HEK293 (cell line): ENCODE measurements around the gene ZNF595.

Experiments
- TF ChIP-seq, protein P1 (sequence below): fragments of 450-650 bp; formaldehyde crosslinking; IDR thresholded peaks from 2 replicates; pipeline ENCODE4 v1.5.1; 2016; ENCODE audit warnings: missing biosample characterization, missing genetic modification characterization
- TF ChIP-seq, protein P2 (sequence below): fragments of 450-650 bp; formaldehyde crosslinking; IDR thresholded peaks from 2 replicates; pipeline ENCODE4 v1.5.1; 2016; ENCODE audit warnings: missing biosample characterization, missing genetic modification characterization

DNA sequence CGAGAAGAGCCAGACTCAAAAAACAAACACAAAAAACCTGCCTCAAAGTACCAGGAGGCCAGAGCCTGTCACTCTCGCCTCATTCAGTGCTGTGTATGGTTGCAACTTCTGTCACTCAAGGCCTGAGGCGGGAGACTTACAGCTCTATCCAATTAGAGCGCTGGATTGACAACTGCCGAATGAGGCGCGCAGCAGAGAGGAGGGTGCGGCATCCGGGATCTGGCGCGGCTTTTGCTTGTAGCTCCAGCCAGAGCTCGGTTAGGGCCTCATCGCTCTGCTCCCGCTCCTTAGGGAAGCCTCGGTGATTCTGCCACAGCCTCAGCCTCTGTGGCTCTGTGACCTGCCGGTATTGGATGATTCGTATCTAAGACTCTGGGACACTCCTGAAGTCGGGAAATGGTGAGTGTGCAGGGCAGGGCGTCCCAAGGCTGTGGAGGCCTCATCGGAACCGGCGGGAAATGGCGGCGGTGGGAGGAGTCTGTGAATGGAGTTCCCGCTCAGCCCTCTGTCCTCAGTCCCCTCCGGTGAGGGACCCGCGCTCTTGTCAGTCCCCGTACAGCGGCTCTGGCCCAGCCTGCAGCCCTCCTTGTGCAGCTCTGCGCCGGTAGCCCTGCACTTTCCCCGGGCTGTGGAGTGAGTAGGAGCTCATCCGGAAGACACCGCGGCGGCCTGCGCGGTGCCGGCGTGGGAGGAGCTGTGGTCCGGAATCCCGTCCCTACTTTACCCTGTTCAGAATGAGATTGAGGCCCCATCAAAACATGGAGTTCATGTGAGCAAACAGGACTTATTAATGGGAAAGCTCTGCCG, 71.4 kb downstream of the ZNF595 start, which contains the start of gene ZNF718:
- TF ChIP-seq, protein P1, sequence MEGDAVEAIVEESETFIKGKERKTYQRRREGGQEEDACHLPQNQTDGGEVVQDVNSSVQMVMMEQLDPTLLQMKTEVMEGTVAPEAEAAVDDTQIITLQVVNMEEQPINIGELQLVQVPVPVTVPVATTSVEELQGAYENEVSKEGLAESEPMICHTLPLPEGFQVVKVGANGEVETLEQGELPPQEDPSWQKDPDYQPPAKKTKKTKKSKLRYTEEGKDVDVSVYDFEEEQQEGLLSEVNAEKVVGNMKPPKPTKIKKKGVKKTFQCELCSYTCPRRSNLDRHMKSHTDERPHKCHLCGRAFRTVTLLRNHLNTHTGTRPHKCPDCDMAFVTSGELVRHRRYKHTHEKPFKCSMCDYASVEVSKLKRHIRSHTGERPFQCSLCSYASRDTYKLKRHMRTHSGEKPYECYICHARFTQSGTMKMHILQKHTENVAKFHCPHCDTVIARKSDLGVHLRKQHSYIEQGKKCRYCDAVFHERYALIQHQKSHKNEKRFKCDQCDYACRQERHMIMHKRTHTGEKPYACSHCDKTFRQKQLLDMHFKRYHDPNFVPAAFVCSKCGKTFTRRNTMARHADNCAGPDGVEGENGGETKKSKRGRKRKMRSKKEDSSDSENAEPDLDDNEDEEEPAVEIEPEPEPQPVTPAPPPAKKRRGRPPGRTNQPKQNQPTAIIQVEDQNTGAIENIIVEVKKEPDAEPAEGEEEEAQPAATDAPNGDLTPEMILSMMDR: no peak
- TF ChIP-seq, protein P2, sequence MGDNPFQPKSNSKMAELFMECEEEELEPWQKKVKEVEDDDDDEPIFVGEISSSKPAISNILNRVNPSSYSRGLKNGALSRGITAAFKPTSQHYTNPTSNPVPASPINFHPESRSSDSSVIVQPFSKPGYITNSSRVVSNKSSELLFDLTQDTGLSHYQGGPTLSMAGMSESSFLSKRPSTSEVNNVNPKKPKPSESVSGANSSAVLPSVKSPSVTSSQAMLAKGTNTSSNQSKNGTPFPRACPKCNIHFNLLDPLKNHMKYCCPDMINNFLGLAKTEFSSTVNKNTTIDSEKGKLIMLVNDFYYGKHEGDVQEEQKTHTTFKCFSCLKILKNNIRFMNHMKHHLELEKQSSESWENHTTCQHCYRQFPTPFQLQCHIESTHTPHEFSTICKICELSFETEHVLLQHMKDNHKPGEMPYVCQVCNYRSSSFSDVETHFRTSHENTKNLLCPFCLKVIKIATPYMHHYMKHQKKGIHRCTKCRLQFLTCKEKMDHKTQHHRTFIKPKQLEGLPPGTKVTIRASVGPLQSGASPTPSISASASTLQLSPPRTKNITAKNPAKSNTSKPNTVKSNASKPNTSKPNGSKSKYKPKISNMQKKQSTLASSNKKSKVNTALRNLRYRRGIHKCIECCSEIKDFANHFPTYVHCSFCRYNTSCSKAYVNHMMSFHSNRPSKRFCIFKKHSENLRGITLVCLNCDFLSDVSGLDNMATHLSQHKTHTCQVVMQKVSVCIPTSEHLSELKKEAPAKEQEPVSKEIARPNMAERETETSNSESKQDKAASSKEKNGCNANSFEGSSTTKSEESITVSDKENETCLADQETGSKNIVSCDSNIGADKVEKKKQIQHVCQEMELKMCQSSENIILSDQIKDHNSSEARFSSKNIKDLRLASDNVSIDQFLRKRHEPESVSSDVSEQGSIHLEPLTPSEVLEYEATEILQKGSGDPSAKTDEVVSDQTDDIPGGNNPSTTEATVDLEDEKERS: no peak
